HG03442 (cell line): ENCODE data around the gene CACNA2D3.

Experiments
- ATAC-seq: cut with Tn5 transposase; IDR thresholded peaks from one replicate; pipeline ENCODE4 v1.9.1; 2021; ENCODE audit warnings: mild to moderate bottlenecking, moderate library complexity; ENCODE audit not compliant: unreplicated experiment

CACNA2D3 gene

GRCh38 chr3:54772746-54773145, 650.4 kb downstream of the CACNA2D3 start:
- no peak for ATAC-seq

DNA sequence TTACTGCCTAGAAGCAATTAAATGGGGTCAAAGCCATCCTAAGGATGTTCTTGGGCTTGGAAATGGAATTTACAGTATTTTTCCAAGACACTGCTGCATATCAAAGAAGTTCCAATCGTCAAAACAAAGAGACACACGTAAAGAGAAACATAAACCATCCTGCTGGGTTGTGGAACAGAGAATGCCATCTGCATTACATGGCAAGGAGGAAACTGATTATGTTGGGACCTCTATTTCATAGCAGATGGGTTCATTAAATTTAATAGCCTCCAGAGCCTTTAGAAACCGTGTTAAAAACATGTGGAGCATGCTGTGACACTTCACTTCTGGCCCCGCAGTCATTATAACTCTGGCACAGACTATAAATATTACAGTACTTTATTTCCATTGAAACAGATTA, 650.9 kb downstream of the CACNA2D3 start:
- no peak for ATAC-seq

GRCh38 chr3:54776601-54777000, 654.2 kb downstream of the CACNA2D3 start:
- no peak for ATAC-seq

GRCh38 chr3:54777141-54777540, 654.8 kb downstream of the CACNA2D3 start:
- ATAC-seq: no peak

DNA sequence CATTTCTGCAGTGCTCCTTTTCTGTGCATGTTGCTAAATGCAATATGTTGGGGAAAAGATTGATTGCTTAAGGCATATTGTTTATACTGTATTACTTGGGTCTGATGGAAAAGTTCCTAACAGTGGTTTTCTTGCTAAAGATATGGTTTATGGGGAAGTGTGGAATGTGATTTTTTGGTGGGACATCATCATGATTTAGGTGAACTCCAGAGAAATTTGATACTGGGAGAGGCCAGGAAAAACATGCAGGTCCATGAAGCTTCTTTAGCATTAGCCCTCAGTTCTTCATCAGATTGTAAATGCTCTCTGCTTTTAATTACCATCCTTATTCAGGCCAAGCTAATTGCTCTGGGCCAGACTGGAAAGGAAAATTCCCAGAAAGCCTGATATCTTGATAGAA, 658.0 kb downstream of the CACNA2D3 start:
- no peak for ATAC-seq

- no peak for ATAC-seq
Measured at GRCh38 chr3:54781728-54782127, 659.4 kb downstream of the CACNA2D3 start.

GRCh38 chr3:54783611-54784010, 661.3 kb downstream of the CACNA2D3 start:
- no peak for ATAC-seq

DNA sequence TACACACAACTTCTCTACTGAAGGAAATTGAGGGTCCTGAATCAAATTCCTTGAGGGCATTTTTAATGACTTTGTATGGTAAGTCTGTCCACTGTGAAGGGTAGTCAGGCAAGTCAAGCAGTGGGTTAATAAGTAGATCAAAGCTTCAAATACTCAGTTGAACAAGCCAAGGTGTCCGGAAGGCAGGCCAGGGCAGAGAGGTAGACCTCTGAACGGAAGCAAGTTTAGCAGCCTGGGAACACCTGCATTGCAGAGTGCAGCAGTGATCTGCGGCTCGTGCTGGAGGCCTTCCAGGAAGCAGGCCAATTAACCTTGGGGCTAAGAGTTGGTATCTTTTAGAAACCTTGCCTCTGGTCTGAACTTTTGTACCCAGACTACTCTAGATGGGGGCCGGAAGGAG, 661.7 kb downstream of the CACNA2D3 start:
- ATAC-seq: no peak

GRCh38 chr3:54785976-54786375, 663.6 kb downstream of the CACNA2D3 start:
- no peak for ATAC-seq

GRCh38 chr3:54790051-54790450, 667.7 kb downstream of the CACNA2D3 start:
- ATAC-seq: no peak

DNA sequence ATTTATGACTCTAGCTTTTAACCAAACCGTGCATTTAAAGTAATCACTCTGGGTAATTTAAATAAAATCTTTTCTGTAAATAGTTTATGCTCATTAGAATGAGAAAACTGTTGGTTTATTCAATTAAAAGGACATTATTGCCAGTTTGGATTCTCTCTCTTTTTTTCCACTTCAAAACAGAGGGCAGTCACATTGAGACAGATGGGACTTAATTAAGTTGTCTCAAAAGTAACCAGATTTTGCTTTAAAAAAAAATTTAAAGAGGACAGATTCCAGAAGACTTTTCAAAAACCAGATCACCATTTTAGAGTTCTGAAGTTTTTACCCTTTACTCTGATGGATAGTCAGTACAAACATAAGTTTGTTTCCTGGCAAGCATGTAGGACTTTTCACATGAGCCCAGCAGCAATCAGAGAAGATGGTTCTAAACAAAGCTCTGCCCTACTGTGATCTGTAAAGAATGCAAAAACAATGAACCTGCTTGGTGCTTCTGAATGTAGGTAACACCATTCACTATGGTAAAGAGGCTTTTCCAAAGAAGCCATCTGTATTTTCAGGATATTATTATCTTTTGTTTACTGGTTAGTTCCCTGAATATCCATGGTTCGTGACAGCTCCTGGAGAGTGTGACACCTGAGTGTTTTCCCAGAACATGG, 669.3 kb downstream of the CACNA2D3 start:
- no peak for ATAC-seq

DNA sequence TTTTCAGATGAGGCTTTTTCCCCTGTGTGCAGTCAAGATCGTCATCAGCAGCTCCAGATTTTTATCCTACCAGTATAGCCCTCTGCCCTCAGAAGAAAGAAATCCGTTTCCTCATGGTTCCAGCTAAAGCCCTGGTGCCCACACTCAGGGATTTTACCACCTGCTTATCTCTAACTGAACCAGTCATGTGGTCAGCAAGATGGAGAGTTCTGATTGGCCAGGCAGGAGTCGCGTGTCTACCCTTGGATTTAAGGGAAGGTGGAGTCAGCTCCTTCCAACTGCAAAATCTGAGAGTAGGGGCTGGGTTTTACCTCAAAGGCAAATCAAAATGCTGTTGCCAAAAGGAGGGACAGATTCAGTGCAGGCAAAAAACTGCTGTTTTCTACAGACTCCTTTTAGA, 670.2 kb downstream of the CACNA2D3 start:
- no peak for ATAC-seq

- ATAC-seq: no peak
Measured at GRCh38 chr3:54793171-54793570, 670.8 kb downstream of the CACNA2D3 start.

DNA sequence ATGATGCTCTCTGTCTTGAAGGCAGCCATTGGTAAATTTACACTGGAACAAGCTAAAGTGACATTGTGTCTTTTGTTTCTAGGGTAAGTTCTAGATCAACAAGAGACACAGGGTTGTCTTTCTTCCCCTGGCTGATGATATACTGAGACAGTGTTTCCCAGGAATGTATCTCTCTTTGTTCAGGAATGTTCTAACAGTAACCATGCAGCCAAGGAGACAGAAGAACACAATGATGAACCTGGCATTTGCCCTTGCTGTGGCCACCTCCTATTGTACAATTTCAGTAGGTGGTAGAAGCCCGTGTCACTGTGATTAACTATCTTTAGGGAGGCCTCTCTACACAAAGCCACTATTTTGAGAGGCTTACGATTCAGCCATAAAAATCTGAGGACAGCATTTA, 674.8 kb downstream of the CACNA2D3 start:
- no peak for ATAC-seq

- no peak for ATAC-seq
Measured at GRCh38 chr3:54800478-54800877, 678.1 kb downstream of the CACNA2D3 start.

DNA sequence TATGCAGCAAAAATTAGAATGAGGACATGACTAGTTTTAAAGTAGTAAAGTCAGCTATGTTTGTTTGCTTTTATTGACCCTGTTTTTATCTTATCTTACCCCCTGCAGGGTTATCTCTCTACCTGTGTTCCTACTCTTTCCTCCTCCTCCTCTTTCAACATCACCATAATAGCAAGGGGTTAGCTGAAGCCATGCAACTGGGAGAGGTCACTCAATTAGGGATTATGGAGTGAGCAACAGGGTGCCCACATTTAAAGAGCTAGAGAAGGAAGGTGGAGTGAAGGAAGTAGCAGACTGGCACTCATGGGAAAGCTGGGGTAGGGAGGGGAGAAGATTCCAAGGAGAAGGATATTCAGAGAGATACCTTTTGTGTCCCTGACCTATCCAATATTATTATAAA, 679.6 kb downstream of the CACNA2D3 start:
- ATAC-seq: no peak

DNA sequence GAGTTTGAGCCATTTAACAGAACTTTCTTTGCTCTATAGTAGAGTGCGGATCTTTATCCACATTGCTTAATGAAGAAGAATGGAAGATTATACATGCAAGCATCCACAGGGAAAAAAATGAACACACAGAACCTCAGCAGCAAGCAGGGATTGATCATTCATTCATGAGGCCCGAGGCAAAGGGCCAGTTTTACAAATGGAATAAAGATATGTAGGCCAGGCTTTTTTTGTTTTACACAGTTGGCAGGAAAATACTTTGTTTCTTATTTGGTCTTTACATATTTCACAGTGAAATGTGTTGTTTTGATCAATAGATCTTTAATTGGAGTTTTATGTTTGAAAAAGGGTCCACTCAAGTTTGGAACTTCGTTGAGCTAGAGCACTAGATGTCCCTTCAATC, 688.0 kb downstream of the CACNA2D3 start:
- no peak for ATAC-seq

- ATAC-seq: no peak
Measured at GRCh38 chr3:54814224-54814623, 691.9 kb downstream of the CACNA2D3 start.

- no peak for ATAC-seq
Measured at GRCh38 chr3:54817628-54818027, 695.3 kb downstream of the CACNA2D3 start.

GRCh38 chr3:54818486-54818885, 696.1 kb downstream of the CACNA2D3 start:
- ATAC-seq: no peak

DNA sequence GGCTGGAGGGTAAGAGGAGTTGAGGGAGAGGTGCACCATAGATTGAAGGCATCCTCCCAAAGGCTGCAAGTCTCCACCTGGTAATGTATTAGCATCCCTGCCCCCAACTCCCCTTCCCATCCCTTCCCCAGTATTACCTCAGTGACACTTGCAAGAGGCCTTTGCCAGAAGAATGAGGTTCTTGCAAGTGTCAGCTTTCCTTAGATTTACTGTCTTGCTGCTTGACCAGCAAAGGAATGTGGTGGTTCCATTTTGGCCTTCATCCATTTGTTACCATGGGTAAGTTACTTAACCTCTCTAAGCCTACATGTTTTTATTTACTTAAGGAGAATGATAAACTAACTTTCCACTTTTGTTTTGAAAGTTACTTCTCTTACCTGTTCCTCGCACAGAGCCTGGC, 696.6 kb downstream of the CACNA2D3 start:
- ATAC-seq: no peak

GRCh38 chr3:54819946-54820345, 697.6 kb downstream of the CACNA2D3 start:
- no peak for ATAC-seq

DNA sequence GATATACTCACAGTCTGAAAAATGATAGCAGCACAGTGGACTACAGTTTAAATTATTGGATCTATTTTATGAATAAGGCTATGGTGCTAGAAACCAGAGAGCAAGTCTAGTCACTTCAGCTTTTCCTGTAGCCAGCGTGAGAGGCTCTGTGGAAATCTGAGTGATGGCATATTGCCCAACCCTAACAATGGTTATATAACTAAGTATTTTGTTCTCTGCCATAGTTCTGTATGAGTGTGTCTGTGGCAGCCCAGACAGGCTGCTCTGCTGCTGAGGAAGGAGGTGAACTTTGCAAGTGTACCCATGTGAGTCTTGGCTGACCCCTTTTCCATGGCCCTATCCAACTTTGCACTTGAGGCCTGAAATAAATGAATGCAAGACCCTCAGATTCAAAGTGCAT, 699.9 kb downstream of the CACNA2D3 start:
- no peak for ATAC-seq
